SKM-1 (cell line): Measurements from ENCODE around the gene C19orf73.

Experiments
- DNase-seq: peaks from one replicate; lab custom pipeline; 2025; ENCODE audit not compliant: unreplicated experiment; lab: John Stamatoyannopoulos, UW

Gene C19orf73

GRCh38 chr19:49118565-49119410 lies at the start of gene C19orf73:
Gene C19orf73 (minus strand): TSS chr19:49119143. CDS start chr19:49119022, 121 bp downstream.
- DNase-seq: peak; percentile 55

- no peak for DNase-seq
These were observed 49.5 kb upstream of the C19orf73 start for GRCh38 chr19:49168421-49168820.

GRCh38 chr19:49167857-49168409 lies 49.0 kb upstream of the C19orf73 start:
- no peak for DNase-seq

GRCh38 chr19:49165865-49166301 lies 46.9 kb upstream of the C19orf73 start:
- no peak for DNase-seq

- no peak for DNase-seq
These were observed 46.3 kb upstream of the C19orf73 start for GRCh38 chr19:49165111-49165750.

- DNase-seq: no peak
These were observed 43.0 kb upstream of the C19orf73 start for GRCh38 chr19:49161987-49162386.

GRCh38 chr19:49160450-49161189 lies 41.7 kb upstream of the C19orf73 start:
- DNase-seq: no peak

- DNase-seq: peak; percentile 4
These were observed 38.7 kb upstream of the C19orf73 start, which contains the start of gene TRPM4 for GRCh38 chr19:49157445-49158224. Gene TRPM4 (plus strand): TSS chr19:49157792. CDS start chr19:49157867, 75 bp downstream.

GRCh38 chr19:49155820-49156346 lies 36.9 kb upstream of the C19orf73 start:
- no peak for DNase-seq

GRCh38 chr19:49155005-49155819 lies 36.3 kb upstream of the C19orf73 start, which contains the start of gene HRC:
Gene HRC (minus strand): TSS chr19:49155396. CDS start chr19:49155237, 159 bp downstream.
- DNase-seq: no peak

- no peak for DNase-seq
These were observed 35.3 kb upstream of the C19orf73 start for GRCh38 chr19:49154279-49154678.

GRCh38 chr19:49153167-49153809 lies 34.3 kb upstream of the C19orf73 start:
- DNase-seq: no peak

- no peak for DNase-seq
These were observed 33.2 kb upstream of the C19orf73 start for GRCh38 chr19:49152119-49152550.

- DNase-seq: no peak
These were observed 32.5 kb upstream of the C19orf73 start for GRCh38 chr19:49151267-49152118.

GRCh38 chr19:49150944-49151243 lies 32.0 kb upstream of the C19orf73 start:
- DNase-seq: no peak

GRCh38 chr19:49150106-49150943 lies 31.4 kb upstream of the C19orf73 start:
- DNase-seq: peak; percentile 59

- DNase-seq: no peak
These were observed 30.7 kb upstream of the C19orf73 start for GRCh38 chr19:49149652-49150105.
